Panc1 (cell line): ENCODE results near the gene NOL7. TPM values are rescaled to one million over a fixed set of nuclear protein-coding genes. Genes with fewer than 3 reads are reported as not detected.

Experiments used
- ATAC-seq: fragments of 200-7000 bp; cut with Tn5 transposase; 2 replicates; pipeline ENCODE4 v1.9.1; 2020; ENCODE audit warnings: mild to moderate bottlenecking, moderate library complexity
- BruUV-seq: library from RNA; stranded (reverse); fragments of 400-500 nt; replicated peaks from 2 replicates; lab custom pipeline; 2021; lab: Mats Ljungman, UMichigan
- CTCF ChIA-PET: fragments of 300-600 bp; sonication (Branson Sonifier 250); formaldehyde crosslinking; loops from one replicate; lab custom pipeline; 2022; ENCODE audit warnings: antibody characterized with exemption; lab: Charles Lee
- POLR2A ChIA-PET: fragments of 300-600 bp; sonication (Branson Sonifier 250); formaldehyde crosslinking; loops from one replicate; lab custom pipeline; 2022; ENCODE audit warnings: antibody characterized with exemption; lab: Charles Lee
- DNase-seq: peaks from one replicate; pipeline ENCODE4 v3.0.0-alpha.2; 2010; ENCODE audit warnings: low read depth, low spot score
- H3K27ac ChIP-seq: 2 replicates; pipeline ENCODE4 v1.5.1; 2011; ENCODE audit warnings: mild to moderate bottlenecking, low read length, inconsistent platforms
- H3K27me3 ChIP-seq: fragments of 200-500 bp; sonication (Bioruptor generic); 2 replicates; pipeline ENCODE4 v1.6.0; 2014; ENCODE audit warnings: low read length, inconsistent platforms; ENCODE audit not compliant: control insufficient read depth, insufficient read depth
- H3K36me3 ChIP-seq: fragments of 200-500 bp; sonication (Bioruptor generic); 2 replicates; pipeline ENCODE4 v1.5.1; 2014; ENCODE audit warnings: inconsistent platforms, mild to moderate bottlenecking, low read length, moderate library complexity; ENCODE audit not compliant: control insufficient read depth, insufficient read depth
- H3K4me1 ChIP-seq: 2 replicates; pipeline ENCODE4 v1.5.1; 2011; ENCODE audit warnings: inconsistent platforms, mild to moderate bottlenecking, low read length, moderate library complexity; ENCODE audit not compliant: control insufficient read depth, insufficient read depth
- H3K4me3 ChIP-seq, 2 experiments: 2 replicates each; pipeline ENCODE4 v1.5.1; 2011 to 2012; ENCODE audit warnings: low read depth in 2 of 2, low read length in 2 of 2, mild to moderate bottlenecking in 2 of 2, inconsistent platforms in 1 of 2, moderate library complexity in 1 of 2
- H3K9me3 ChIP-seq: fragments of 200-500 bp; sonication (Bioruptor generic); 2 replicates; pipeline ENCODE4 v1.5.1; 2014; ENCODE audit warnings: low read depth, mild to moderate bottlenecking, inconsistent platforms, low read length, moderate library complexity; ENCODE audit not compliant: control insufficient read depth, insufficient read depth
- POLR2AphosphoS5 ChIP-seq: IDR thresholded peaks from 2 replicates; pipeline ENCODE4 v1.6.1; 2012; ENCODE audit warnings: mild to moderate bottlenecking, low read depth, low read length, moderate library complexity
- SIN3A ChIP-seq: IDR thresholded peaks from 2 replicates; pipeline ENCODE4 v1.6.1; 2012; ENCODE audit warnings: low read depth, mild to moderate bottlenecking, low read length, moderate library complexity, borderline replicate concordance; ENCODE audit not compliant: insufficient read depth
- TCF7L2 ChIP-seq: IDR thresholded peaks from 2 replicates; pipeline ENCODE4 v1.6.1; 2011; ENCODE audit warnings: mild to moderate bottlenecking, low read depth, low read length, inconsistent platforms
- in situ Hi-C: cut with HindIII; loops from 2 replicates; pipeline ENCODE4 v1.10.0; 2016; ENCODE audit warnings: low sequenced_read_pairs, low pct_unique_long_range_greater_than_20kb
- intact Hi-C: fragments of 100-400 bp; cut with micrococcal nuclease; formaldehyde crosslinking; loops from one replicate; pipeline ENCODE4 v1.10.0; 2022; ENCODE audit not compliant: unreplicated experiment
- total RNA-seq: library from RNA; stranded (reverse); gene quantifications from one replicate; pipeline ENCODE4 v1.2.1, GENCODE V29; 2021; ENCODE audit not compliant: unreplicated experiment
- TF ChIP-seq, protein P1 (sequence below), 2 experiments: IDR thresholded peaks; 2 replicates each; pipeline ENCODE4 v1.6.1; 2011 to 2012; ENCODE audit warnings: low read depth in 2 of 2, control low read depth in 1 of 2, low read length in 1 of 2, mild to moderate bottlenecking in 1 of 2, moderate library complexity in 1 of 2; ENCODE audit not compliant: insufficient read depth in 1 of 2
- TF ChIP-seq, protein P2 (sequence below): fragments of 450-650 bp; IDR thresholded peaks from 2 replicates; pipeline ENCODE4 v1.5.1; 2017; ENCODE audit warnings: mild to moderate bottlenecking

NOL7 gene
- total RNA-seq, 1 experiment from 2014 or later: 74.4 TPM

DNA sequence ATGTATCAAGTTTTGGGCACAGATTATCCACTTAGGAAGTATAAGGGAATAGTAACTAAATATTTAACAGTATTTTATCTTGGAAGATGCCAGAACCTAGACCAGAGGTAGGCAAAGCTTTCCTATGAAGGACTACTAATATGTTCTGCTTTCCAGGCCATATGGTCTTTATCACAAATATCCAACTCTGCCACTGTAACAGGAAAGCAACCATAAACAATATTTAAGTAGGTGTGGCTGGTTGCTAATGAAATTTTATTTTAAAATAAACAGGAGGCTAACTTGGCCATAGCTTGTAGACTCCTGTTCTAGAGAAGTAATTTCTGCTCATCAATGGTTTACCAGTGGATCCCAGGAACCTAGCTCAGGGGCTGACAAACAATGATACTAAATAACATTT, 39.4 kb downstream of the NOL7 start:
- no peak for TF ChIP-seq SIN3A
- intact Hi-C loops (loop anchor here (10.0 kb wide), 1 partner anchor 50 kb away; no protein-coding TSS in a partner anchor), in situ Hi-C loops (no loop called here)
- CTCF ChIA-PET: no interaction called here
- BruUV-seq: no TSS peak
- no peaks in the 10 kb centered on the region; the same call in 1 of the 2 replicates for H3K4me1 ChIP-seq
- H3K27me3 ChIP-seq: no peaks in the 10 kb centered on the region
- no peak overlapping the region for H3K4me3 ChIP-seq
- POLR2A ChIA-PET: no interaction called here
- H3K27ac ChIP-seq: no peak overlapping the region
- no peak for ATAC-seq
- H3K9me3 ChIP-seq: no peaks in the 10 kb centered on the region
- no peak for DNase-seq
- H3K36me3 ChIP-seq: no peaks in the 10 kb centered on the region; the same call in 1 of the 2 replicates

DNA sequence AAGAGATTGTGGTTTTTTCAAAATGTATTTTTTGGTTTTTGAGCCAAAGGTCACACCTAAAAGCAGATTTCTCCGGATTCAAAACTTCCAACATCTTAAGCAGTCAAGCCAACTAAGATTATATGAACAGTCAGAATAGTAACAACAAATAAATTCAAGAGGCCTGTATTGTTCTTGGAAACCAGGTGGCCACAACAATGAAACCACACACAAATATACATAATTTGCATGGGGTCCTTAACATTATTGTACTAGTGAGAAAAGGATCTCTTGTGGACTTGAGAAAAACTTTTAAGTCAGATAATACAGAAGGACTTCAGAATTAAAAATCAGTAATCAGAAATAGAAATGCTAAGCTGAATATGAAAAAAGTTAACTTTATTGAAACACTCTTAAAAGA, 40.6 kb downstream of the NOL7 start:
- Histone ChIP-seq H3K27me3 (no peaks in the 10 kb centered on the region), H3K4me1 (no peaks in the 10 kb centered on the region; the same call in 1 of the 2 replicates), H3K36me3 (no peaks in the 10 kb centered on the region; the same call in 1 of the 2 replicates), H3K4me3 (no peak overlapping the region), H3K27ac (no peak overlapping the region), H3K9me3 (no peaks in the 10 kb centered on the region)
- CTCF ChIA-PET: no interaction called here
- intact Hi-C loops: loop anchor here (10.0 kb wide), 1 partner anchor 49 kb away; no protein-coding TSS in a partner anchor
- BruUV-seq: no TSS peak
- ATAC-seq (no peak), DNase-seq (no peak)
- in situ Hi-C loops: no loop called here
- TF ChIP-seq, protein P1, sequence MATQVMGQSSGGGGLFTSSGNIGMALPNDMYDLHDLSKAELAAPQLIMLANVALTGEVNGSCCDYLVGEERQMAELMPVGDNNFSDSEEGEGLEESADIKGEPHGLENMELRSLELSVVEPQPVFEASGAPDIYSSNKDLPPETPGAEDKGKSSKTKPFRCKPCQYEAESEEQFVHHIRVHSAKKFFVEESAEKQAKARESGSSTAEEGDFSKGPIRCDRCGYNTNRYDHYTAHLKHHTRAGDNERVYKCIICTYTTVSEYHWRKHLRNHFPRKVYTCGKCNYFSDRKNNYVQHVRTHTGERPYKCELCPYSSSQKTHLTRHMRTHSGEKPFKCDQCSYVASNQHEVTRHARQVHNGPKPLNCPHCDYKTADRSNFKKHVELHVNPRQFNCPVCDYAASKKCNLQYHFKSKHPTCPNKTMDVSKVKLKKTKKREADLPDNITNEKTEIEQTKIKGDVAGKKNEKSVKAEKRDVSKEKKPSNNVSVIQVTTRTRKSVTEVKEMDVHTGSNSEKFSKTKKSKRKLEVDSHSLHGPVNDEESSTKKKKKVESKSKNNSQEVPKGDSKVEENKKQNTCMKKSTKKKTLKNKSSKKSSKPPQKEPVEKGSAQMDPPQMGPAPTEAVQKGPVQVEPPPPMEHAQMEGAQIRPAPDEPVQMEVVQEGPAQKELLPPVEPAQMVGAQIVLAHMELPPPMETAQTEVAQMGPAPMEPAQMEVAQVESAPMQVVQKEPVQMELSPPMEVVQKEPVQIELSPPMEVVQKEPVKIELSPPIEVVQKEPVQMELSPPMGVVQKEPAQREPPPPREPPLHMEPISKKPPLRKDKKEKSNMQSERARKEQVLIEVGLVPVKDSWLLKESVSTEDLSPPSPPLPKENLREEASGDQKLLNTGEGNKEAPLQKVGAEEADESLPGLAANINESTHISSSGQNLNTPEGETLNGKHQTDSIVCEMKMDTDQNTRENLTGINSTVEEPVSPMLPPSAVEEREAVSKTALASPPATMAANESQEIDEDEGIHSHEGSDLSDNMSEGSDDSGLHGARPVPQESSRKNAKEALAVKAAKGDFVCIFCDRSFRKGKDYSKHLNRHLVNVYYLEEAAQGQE (IDR thresholded peaks at IDR 0.05; ENCODE audit: insufficient read depth in 1 of 2, low read depth in 2 of 2, low read length in 1 of 2): no peak
- TF ChIP-seq POLR2AphosphoS5 (no peak), SIN3A (no peak), TCF7L2 (no peak)
- TF ChIP-seq, protein P2, sequence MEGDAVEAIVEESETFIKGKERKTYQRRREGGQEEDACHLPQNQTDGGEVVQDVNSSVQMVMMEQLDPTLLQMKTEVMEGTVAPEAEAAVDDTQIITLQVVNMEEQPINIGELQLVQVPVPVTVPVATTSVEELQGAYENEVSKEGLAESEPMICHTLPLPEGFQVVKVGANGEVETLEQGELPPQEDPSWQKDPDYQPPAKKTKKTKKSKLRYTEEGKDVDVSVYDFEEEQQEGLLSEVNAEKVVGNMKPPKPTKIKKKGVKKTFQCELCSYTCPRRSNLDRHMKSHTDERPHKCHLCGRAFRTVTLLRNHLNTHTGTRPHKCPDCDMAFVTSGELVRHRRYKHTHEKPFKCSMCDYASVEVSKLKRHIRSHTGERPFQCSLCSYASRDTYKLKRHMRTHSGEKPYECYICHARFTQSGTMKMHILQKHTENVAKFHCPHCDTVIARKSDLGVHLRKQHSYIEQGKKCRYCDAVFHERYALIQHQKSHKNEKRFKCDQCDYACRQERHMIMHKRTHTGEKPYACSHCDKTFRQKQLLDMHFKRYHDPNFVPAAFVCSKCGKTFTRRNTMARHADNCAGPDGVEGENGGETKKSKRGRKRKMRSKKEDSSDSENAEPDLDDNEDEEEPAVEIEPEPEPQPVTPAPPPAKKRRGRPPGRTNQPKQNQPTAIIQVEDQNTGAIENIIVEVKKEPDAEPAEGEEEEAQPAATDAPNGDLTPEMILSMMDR: no peak
- POLR2A ChIA-PET: no interaction called here

DNA sequence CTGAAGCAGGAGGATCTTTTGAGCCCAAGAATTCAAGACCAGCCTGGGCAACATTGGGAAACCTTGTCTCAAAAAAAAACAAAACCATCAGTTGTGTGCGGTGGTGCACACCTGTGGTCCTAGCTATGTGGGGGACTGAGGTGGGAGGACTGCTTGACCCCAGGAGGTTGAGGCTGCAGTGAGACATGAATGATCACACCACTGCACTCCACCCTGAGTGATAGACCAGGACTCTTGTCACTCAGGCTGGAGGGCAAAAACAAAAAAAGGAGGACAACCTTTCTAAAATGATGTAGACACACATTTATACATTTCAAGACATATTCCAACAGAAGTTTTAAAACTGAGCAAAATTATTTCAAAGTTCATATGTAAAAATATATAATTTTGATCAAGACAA, 45.1 kb downstream of the NOL7 start:
- TF ChIP-seq SIN3A (no peak), TCF7L2 (no peak), POLR2AphosphoS5 (no peak)
- TF ChIP-seq, protein P1 (IDR thresholded peaks at IDR 0.05; ENCODE audit: insufficient read depth in 1 of 2, low read depth in 2 of 2, low read length in 1 of 2): no peak
- TF ChIP-seq, protein P2: no peak
- Histone ChIP-seq H3K36me3 (no peaks in the 10 kb centered on the region; the same call in 1 of the 2 replicates), H3K4me1 (peaks cover 8% of the 10 kb centered on the region), H3K9me3 (no peaks in the 10 kb centered on the region), H3K4me3 (no peak overlapping the region), H3K27ac (no peak overlapping the region), H3K27me3 (no peaks in the 10 kb centered on the region)
- in situ Hi-C loops: no loop called here
- no peak for ATAC-seq
- intact Hi-C loops: no loop called here
- no TSS peak for BruUV-seq
- CTCF ChIA-PET: no interaction called here
- POLR2A ChIA-PET: no interaction called here
- DNase-seq: no peak
